Measurements from ENCODE around the gene NOP14. TPM values are rescaled to one million over a fixed set of nuclear protein-coding genes. Genes with fewer than 3 reads are reported as not detected.

The NOP14 gene
- total and polyA plus RNA-seq, 8 donors: 11.1 to 31.0 (median 17.4) TPM

DNA sequence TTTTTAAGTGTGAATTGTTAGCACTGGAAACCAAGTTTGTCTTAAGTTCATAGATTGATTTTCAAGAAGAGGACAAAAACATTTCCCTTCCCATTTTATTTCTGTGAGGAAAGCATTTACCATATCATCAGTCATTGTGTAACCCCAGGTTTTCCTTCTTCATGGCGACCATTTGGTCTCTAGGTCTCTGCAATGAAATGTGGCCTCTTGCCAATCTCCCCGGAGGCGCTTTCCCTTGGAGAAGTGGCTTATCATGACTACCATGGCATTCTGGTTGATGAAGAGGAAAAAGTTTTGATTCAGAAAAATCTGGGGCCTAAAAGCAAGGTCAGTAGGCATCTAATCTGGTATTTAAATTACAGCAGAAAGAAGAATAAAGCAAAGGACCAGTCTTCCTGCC, 65.2 kb downstream of the NOP14 start:
- 57 to 66% methylated on average over 3 of the region's 3 CpGs for WGBS, 2 donors
- intact Hi-C loops (cut with DNase I): no loop called here
- TF ChIP-seq, protein P1, sequence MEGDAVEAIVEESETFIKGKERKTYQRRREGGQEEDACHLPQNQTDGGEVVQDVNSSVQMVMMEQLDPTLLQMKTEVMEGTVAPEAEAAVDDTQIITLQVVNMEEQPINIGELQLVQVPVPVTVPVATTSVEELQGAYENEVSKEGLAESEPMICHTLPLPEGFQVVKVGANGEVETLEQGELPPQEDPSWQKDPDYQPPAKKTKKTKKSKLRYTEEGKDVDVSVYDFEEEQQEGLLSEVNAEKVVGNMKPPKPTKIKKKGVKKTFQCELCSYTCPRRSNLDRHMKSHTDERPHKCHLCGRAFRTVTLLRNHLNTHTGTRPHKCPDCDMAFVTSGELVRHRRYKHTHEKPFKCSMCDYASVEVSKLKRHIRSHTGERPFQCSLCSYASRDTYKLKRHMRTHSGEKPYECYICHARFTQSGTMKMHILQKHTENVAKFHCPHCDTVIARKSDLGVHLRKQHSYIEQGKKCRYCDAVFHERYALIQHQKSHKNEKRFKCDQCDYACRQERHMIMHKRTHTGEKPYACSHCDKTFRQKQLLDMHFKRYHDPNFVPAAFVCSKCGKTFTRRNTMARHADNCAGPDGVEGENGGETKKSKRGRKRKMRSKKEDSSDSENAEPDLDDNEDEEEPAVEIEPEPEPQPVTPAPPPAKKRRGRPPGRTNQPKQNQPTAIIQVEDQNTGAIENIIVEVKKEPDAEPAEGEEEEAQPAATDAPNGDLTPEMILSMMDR (IDR thresholded peaks at IDR 0.05): no peak
- no peak overlapping the region for H3K27ac ChIP-seq
- no peak overlapping the region for H3K4me3 ChIP-seq
- no peaks in the 10 kb centered on the region for H3K9me3 ChIP-seq
- ATAC-seq (no peak), FAIRE-seq (no peak), DNase-seq (no peak)
- H3K36me3 ChIP-seq: peaks cover 0 to 47% (median 16%) of the 10 kb centered on the region in 3 donors
- H3K4me1 ChIP-seq: peaks cover 0 to 14% (median 0%) of the 10 kb centered on the region in 3 donors
- no peaks in the 10 kb centered on the region for H3K27me3 ChIP-seq

DNA sequence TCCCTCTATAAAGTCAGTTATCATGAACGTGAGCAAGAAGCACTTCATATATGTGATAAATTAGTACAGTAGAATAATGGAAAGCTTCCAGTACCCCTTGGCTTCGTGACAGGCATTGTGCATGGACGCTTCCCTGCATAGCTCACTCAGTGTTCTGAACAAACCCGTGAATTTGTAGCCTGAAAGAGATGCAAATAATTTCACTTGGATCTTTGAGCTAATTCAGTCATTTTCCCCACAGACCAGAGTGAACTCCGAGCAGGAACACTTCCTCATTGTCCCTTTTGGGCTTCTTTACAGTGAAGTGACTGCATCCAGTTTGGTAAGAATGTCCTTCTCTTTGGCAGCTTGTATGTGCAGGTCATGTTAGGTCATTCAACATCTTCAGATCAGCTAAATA, 69.4 kb downstream of the NOP14 start:
- H3K4me1 ChIP-seq: no peaks in the 10 kb centered on the region
- peak in 1 of 4 donors; percentile 53 for ATAC-seq
- H3K4me3 ChIP-seq: no peak overlapping the region
- no peaks in the 10 kb centered on the region for H3K27me3 ChIP-seq
- H3K36me3 ChIP-seq: peaks cover 0 to 30% (median 2%) of the 10 kb centered on the region in 3 donors
- no peak for FAIRE-seq
- no peak for DNase-seq
- no peak overlapping the region for H3K27ac ChIP-seq
- no peaks in the 10 kb centered on the region for H3K9me3 ChIP-seq
- intact Hi-C loops (cut with DNase I): no loop called here
- TF ChIP-seq, protein P1 (IDR thresholded peaks at IDR 0.05): no peak
- WGBS, 2 donors: 44% methylated on average over 5 of the region's 5 CpGs

DNA sequence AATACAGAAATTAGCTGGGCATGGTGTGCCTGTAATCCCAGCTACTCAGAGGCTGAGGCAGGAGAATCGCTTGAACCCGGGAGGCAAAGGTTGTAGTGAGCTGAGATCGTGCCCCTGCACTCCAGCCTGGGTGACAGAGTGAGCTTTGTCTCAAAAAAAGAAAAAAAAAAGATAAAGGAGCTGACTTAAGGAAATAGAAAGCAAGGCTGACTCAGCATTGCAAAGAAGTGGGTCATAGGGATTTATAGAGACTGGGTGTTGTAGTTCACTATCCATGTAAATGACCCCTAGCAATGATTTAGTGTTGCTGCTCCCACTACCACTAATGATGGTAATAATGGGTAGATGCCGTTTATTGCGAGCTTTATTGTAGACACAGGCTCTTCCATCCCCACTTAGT, 71.9 kb downstream of the NOP14 start:
- DNase-seq (no peak), FAIRE-seq (no peak), ATAC-seq (peak in 2 of 4 donors; percentile 48 to 49)
- Histone ChIP-seq H3K4me3 (no peak overlapping the region), H3K27ac (no peak overlapping the region), H3K36me3 (peaks cover 0 to 26% (median 3%) of the 10 kb centered on the region in 3 donors), H3K4me1 (no peaks in the 10 kb centered on the region), H3K9me3 (no peaks in the 10 kb centered on the region), H3K27me3 (no peaks in the 10 kb centered on the region)
- intact Hi-C loops (cut with DNase I): no loop called here
- TF ChIP-seq, protein P1 (IDR thresholded peaks at IDR 0.05): no peak
- WGBS, 2 donors: 72 to 79% methylated on average over 5 of the region's 5 CpGs

DNA sequence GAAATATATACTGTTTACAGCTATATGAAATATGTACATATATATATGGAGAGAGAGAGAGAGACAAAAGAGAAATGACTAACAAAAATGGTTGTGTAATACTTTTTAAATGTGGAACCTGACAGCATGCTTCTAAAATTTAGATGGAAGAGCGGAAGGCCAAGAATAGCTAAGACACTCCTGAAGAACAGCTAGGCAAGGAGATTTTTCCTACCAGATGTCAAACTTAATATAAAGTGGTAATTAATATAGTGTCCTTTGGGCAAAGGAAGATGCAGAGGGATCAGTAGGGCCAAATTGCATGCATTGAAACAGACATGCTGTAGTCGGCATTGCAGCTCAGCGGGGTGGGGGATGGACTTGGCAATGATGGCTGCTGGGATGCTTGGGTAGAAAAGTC, 74.3 kb downstream of the NOP14 start:
- no peaks in the 10 kb centered on the region for H3K9me3 ChIP-seq
- DNase-seq: no peak
- TF ChIP-seq, protein P1 (IDR thresholded peaks at IDR 0.05): no peak
- no peak for FAIRE-seq
- 96 to 97% methylated on average over 3 of the region's 3 CpGs for WGBS, 2 donors
- intact Hi-C loops (cut with DNase I): no loop called here
- no peak for ATAC-seq
- no peak overlapping the region for H3K4me3 ChIP-seq
- H3K4me1 ChIP-seq: no peaks in the 10 kb centered on the region
- H3K27ac ChIP-seq: no peak overlapping the region
- peaks cover 0 to 19% (median 10%) of the 10 kb centered on the region in 3 donors for H3K36me3 ChIP-seq
- no peaks in the 10 kb centered on the region for H3K27me3 ChIP-seq

Other genes with a start within 250 kb of the NOP14 start
- 10 to 100 TPM; 11.4 to 23.1 (median 15.2) TPM for gene TNIP2, start 207.1 kb downstream of the NOP14 start, total RNA-seq
- gene TNIP2, start 207.1 kb downstream of the NOP14 start, polyA plus RNA-seq: 10 to 100 TPM; 22.6 to 25.4 TPM
- 10 to 100 TPM; 12.3 to 54.6 (median 27.0) TPM for gene SH3BP2, start 170.3 kb downstream of the NOP14 start, total RNA-seq
- 10 to 100 TPM; 16.2 to 56.5 TPM for gene SH3BP2, start 170.3 kb downstream of the NOP14 start, polyA plus RNA-seq
- gene ADD1, start 119.6 kb downstream of the NOP14 start, total RNA-seq: 100 to 1,000 TPM in 1 of 6 donors, 10 to 100 TPM in 5; 70.9 to 160 (median 86.2) TPM
- gene ADD1, start 119.6 kb downstream of the NOP14 start, polyA plus RNA-seq: 100 to 1,000 TPM; 158 to 160 TPM
- 1 to 10 TPM; 4.6 to 6.3 (median 5.3) TPM for gene GRK4, start 165 bp upstream of the NOP14 start, total RNA-seq
- 1 to 10 TPM; 7.5 to 9.7 TPM for gene GRK4, start 165 bp upstream of the NOP14 start, polyA plus RNA-seq
- not detected for gene HTT-AS, start 111.1 kb upstream of the NOP14 start, total RNA-seq
- not detected for gene HTT-AS, start 111.1 kb upstream of the NOP14 start, polyA plus RNA-seq
- 10 to 100 TPM; 32.5 to 55.2 (median 42.7) TPM for gene HTT, start 111.3 kb upstream of the NOP14 start, total RNA-seq
- gene HTT, start 111.3 kb upstream of the NOP14 start, polyA plus RNA-seq: 10 to 100 TPM; 23.1 to 52.8 TPM

Data from pancreas (tissue), 10 donors.